Neural progenitor cell (in vitro differentiated cells): Measurements from ENCODE around the gene SIGLECL1.

Source experiments
- EZH2phosphoT487 ChIP-seq: fragments of 200-600 bp; sonication (generic); IDR thresholded peaks from 2 replicates; pipeline ENCODE4 v1.6.1; 2017; ENCODE audit warnings: antibody characterized with exemption
- TF ChIP-seq, protein P1 (sequence below): fragments of 200-600 bp; sonication (generic); IDR thresholded peaks from 2 replicates; pipeline ENCODE4 v1.5.1; 2017; ENCODE audit warnings: antibody characterized with exemption, mild to moderate bottlenecking

DNA sequence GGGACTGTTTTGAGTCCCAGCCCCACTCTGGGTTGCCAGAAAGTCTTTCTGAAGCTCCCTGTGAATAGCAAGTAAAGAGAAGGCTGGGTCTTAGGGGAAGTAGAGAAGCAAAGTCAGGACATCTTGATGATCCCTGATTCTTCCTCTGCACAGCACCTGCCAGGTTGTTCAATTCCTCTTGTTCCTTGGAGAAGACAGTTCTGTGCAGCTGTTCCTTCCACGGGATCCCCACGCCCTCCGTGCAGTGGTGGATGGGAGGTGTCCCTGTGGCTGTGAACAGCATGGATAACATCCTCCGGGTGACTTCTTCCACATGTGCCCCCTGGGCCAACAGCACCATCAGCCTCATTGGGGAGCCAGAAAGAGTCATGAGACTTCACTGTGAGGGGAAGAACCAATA, 31.5 kb downstream of the SIGLECL1 start:
- TF ChIP-seq, protein P1, sequence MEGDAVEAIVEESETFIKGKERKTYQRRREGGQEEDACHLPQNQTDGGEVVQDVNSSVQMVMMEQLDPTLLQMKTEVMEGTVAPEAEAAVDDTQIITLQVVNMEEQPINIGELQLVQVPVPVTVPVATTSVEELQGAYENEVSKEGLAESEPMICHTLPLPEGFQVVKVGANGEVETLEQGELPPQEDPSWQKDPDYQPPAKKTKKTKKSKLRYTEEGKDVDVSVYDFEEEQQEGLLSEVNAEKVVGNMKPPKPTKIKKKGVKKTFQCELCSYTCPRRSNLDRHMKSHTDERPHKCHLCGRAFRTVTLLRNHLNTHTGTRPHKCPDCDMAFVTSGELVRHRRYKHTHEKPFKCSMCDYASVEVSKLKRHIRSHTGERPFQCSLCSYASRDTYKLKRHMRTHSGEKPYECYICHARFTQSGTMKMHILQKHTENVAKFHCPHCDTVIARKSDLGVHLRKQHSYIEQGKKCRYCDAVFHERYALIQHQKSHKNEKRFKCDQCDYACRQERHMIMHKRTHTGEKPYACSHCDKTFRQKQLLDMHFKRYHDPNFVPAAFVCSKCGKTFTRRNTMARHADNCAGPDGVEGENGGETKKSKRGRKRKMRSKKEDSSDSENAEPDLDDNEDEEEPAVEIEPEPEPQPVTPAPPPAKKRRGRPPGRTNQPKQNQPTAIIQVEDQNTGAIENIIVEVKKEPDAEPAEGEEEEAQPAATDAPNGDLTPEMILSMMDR = no peak
- no peak for TF ChIP-seq EZH2phosphoT487
